Measurements from ENCODE around the gene ENO2. TPM values are rescaled to one million over a fixed set of nuclear protein-coding genes. Genes with fewer than 3 reads are reported as not detected.

Gene ENO2
- total RNA-seq, 1 experiment from 2014 or later, result 166 TPM

GRCh38 chr12:6943722-6944380, 29.5 kb downstream of the ENO2 start, which contains the start of the genes C12orf57 and RNU7-1:
TSS of gene C12orf57 (plus strand) at chr12:6944022. CDS start at chr12:6944122, 100 bp downstream.
TSS of gene RNU7-1 (plus strand) at chr12:6943816.
- H2AK5ac ChIP-seq (ENCODE audit: insufficient read length, low read length), result no peak within 1 kb of the TSS

More at GRCh38 chr12:6943722-6944380, 29.5 kb downstream of the ENO2 start, which contains the start of the genes C12orf57 and RNU7-1:
- no peak within 1 kb of the TSS for H2BK20ac ChIP-seq (ENCODE audit: low read depth, low read length, poor library complexity, severe bottlenecking)
- no peaks in the 10 kb centered on the region; a peak in 2 of 5 replicates for H3K9me3 Mint-ChIP-seq
- H3K4me1 Mint-ChIP-seq, result peaks cover 37 to 43% of the 10 kb centered on the region in 2 experiments
- no peaks in the 10 kb centered on the region for H4K20me1 ChIP-seq (ENCODE audit: control insufficient read depth, insufficient read depth, insufficient read length)
- peak within 1 kb of the TSS; percentile 63 for H3K56ac ChIP-seq (ENCODE audit: insufficient read length, low read depth, low read length)
- 0 out of 2 replicates have a peak, but pooled peaks cover 4% of the 10 kb centered on the region for H3K4me1 ChIP-seq (ENCODE audit: insufficient read depth, low read length)
- no peaks in the 10 kb centered on the region for H3K79me1 ChIP-seq (ENCODE audit: insufficient read depth, low read depth, low read length, poor library complexity, severe bottlenecking)
- peak within 1 kb of the TSS; percentile 98 for H3K18ac ChIP-seq (ENCODE audit: insufficient read length, low read depth, low read length)
- peak within 1 kb of the TSS; percentile 96 for H3K27ac ChIP-seq (ENCODE audit: insufficient read length, low read depth, low read length)
- H3K9me3 ChIP-seq (ENCODE audit: control insufficient read depth, low read depth, low read length), result no peaks in the 10 kb centered on the region
- H2BK5ac ChIP-seq (ENCODE audit: insufficient read length, low read length), result peak within 1 kb of the TSS; percentile 96
- no peak within 1 kb of the TSS for H2AFZ ChIP-seq (ENCODE audit: low read length)
- H3K9ac ChIP-seq (ENCODE audit: extremely low read depth, insufficient read length, low read length), result peak within 1 kb of the TSS; percentile 98
- peak within 1 kb of the TSS; percentile 18; the same call in 1 of the 2 replicates for H3K4ac ChIP-seq (ENCODE audit: low read depth, low read length)
- H3K36me3 Mint-ChIP-seq (ENCODE audit: insufficient read depth in 1 of 3, low read depth in 3 of 3), result peaks cover 17 to 41% (median 29%) of the 10 kb centered on the region in 3 experiments
- H4K8ac ChIP-seq (replicated peaks; ENCODE audit: insufficient read length, low read depth, low read length), result peak within 1 kb of the TSS; percentile 23
- H3K23me2 ChIP-seq (ENCODE audit: insufficient read length, low read depth, low read length, poor library complexity, severe bottlenecking), result peaks cover 16% of the 10 kb centered on the region
- peak within 1 kb of the TSS; percentile 44 for H2BK120ac ChIP-seq (ENCODE audit: low read depth, low read length, poor library complexity, severe bottlenecking)
- peak; percentile 97 for DNase-seq
- H3K23ac ChIP-seq (ENCODE audit: insufficient read length, low read depth, low read length), result no peak within 1 kb of the TSS
- H3K27ac Mint-ChIP-seq, result peak within 1 kb of the TSS; percentile 98 to 100 (median 100)
- TF ChIP-seq, protein P1, sequence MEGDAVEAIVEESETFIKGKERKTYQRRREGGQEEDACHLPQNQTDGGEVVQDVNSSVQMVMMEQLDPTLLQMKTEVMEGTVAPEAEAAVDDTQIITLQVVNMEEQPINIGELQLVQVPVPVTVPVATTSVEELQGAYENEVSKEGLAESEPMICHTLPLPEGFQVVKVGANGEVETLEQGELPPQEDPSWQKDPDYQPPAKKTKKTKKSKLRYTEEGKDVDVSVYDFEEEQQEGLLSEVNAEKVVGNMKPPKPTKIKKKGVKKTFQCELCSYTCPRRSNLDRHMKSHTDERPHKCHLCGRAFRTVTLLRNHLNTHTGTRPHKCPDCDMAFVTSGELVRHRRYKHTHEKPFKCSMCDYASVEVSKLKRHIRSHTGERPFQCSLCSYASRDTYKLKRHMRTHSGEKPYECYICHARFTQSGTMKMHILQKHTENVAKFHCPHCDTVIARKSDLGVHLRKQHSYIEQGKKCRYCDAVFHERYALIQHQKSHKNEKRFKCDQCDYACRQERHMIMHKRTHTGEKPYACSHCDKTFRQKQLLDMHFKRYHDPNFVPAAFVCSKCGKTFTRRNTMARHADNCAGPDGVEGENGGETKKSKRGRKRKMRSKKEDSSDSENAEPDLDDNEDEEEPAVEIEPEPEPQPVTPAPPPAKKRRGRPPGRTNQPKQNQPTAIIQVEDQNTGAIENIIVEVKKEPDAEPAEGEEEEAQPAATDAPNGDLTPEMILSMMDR (conservative IDR thresholded peaks at IDR 0.05), result no peak
- H3K79me2 ChIP-seq (ENCODE audit: insufficient read depth, low read length), result no peaks in the 10 kb centered on the region
- H3T11ph ChIP-seq (ENCODE audit: low read length), result peak within 1 kb of the TSS; percentile 60
- peak within 1 kb of the TSS; percentile 96 for H3K4me2 ChIP-seq (ENCODE audit: insufficient read depth, insufficient read length, low read length)
- peaks cover 2% of the 10 kb centered on the region; the same call in 1 of the 2 replicates for H3K27me3 Mint-ChIP-seq (ENCODE audit: low read depth)
- H4K5ac ChIP-seq (ENCODE audit: insufficient read length, low read depth, low read length), result peak within 1 kb of the TSS; percentile 79
- peak within 1 kb of the TSS; percentile 93 to 94 for H3K4me3 Mint-ChIP-seq
- H3K14ac ChIP-seq (ENCODE audit: insufficient read depth, low read length), result peak within 1 kb of the TSS; percentile 99
- WGBS (ENCODE audit: extremely low coverage, insufficient read length, low lambda C conversion rate), result no CpG with 5 or more reads among the region's 31 CpGs
- no peaks in the 10 kb centered on the region for H3K27me3 ChIP-seq (ENCODE audit: insufficient read depth, low read length)
- no peak within 1 kb of the TSS for H2BK15ac ChIP-seq (ENCODE audit: low read depth, low read length)
- no peak within 1 kb of the TSS for H4K91ac ChIP-seq (ENCODE audit: insufficient read length, low read depth, low read length)
- H2BK12ac ChIP-seq (ENCODE audit: insufficient read length, low read depth, low read length), result no peak within 1 kb of the TSS

All from H9 (cell line).